WTC11 (cell line): ENCODE measurements around the gene VIPR2. TPM values are rescaled to one million over a fixed set of nuclear protein-coding genes. Genes with fewer than 3 reads are reported as not detected.

Experiments used
- ATAC-seq: fragments of 200-7000 bp; cut with Tn5 transposase; 2 replicates; pipeline ENCODE4 v1.10.0; 2021; ENCODE audit warnings: mild to moderate bottlenecking, moderate library complexity
- CTCF ChIA-PET: fragments of 300-600 bp; sonication (Branson Sonifier 250); formaldehyde crosslinking; loops from one replicate; lab custom pipeline; 2021; ENCODE audit warnings: antibody characterized with exemption; lab: Charles Lee
- POLR2A ChIA-PET: fragments of 350-600 bp; sonication (Branson Sonifier 250); formaldehyde crosslinking; loops from one replicate; lab custom pipeline; 2021; ENCODE audit warnings: antibody characterized with exemption; lab: Charles Lee
- DNase-seq: peaks from one replicate; pipeline ENCODE4 v3.0.0; 2021; ENCODE audit warnings: low spot score
- H3K27ac Mint-ChIP-seq: 2 replicates; pipeline ENCODE4 v1.8.0; 2021; ENCODE audit warnings: mixed read lengths
- H3K27me3 Mint-ChIP-seq: 2 replicates; pipeline ENCODE4 v1.8.0; 2021; ENCODE audit warnings: low read depth, mild to moderate bottlenecking, moderate library complexity, mixed read lengths
- H3K36me3 Mint-ChIP-seq: 2 replicates; pipeline ENCODE4 v1.8.0; 2021; ENCODE audit warnings: mixed read lengths
- H3K4me1 Mint-ChIP-seq: 2 replicates; pipeline ENCODE4 v1.8.0; 2022; ENCODE audit warnings: mixed read lengths
- H3K4me3 Mint-ChIP-seq: 2 replicates; pipeline ENCODE4 v1.8.0; 2021; ENCODE audit warnings: mild to moderate bottlenecking, moderate library complexity, mixed read lengths
- H3K9me3 Mint-ChIP-seq: 2 replicates; pipeline ENCODE4 v1.8.0; 2021; ENCODE audit warnings: mixed read lengths
- AR ChIP-seq: fragments of 250-450 bp; sonication (Bioruptor Pico); IDR thresholded peaks from 2 replicates; pipeline ENCODE4 v1.9.0; 2021; ENCODE audit warnings: mild to moderate bottlenecking
- ATF1 ChIP-seq: sonication (generic); formaldehyde crosslinking; IDR thresholded peaks from 2 replicates; pipeline ENCODE4 v1.8.1; 2023; ENCODE audit warnings: mild to moderate bottlenecking, moderate library complexity, missing genetic modification reagents
- ATF3 ChIP-seq: sonication (generic); formaldehyde crosslinking; conservative IDR thresholded peaks from 2 replicates; pipeline ENCODE4 v1.8.1; 2022; ENCODE audit warnings: mild to moderate bottlenecking, missing genetic modification reagents
- E2F1 ChIP-seq: sonication (generic); formaldehyde crosslinking; IDR thresholded peaks from 2 replicates; pipeline ENCODE4 v1.8.0; 2022; ENCODE audit warnings: mild to moderate bottlenecking, missing genetic modification reagents
- ELF4 ChIP-seq: sonication (generic); formaldehyde crosslinking; IDR thresholded peaks from 2 replicates; pipeline ENCODE4 v1.8.1; 2022; ENCODE audit warnings: low read depth, mild to moderate bottlenecking, moderate library complexity, missing genetic modification reagents
- EMX1 ChIP-seq: fragments of 250-450 bp; sonication (Bioruptor Pico); IDR thresholded peaks from 2 replicates; pipeline ENCODE4 v1.8.0; 2021; ENCODE audit warnings: mild to moderate bottlenecking
- ESRRA ChIP-seq: sonication (generic); formaldehyde crosslinking; IDR thresholded peaks from 2 replicates; pipeline ENCODE4 v1.8.1; 2022; ENCODE audit warnings: mild to moderate bottlenecking, missing genetic modification reagents, borderline replicate concordance
- FOXP1 ChIP-seq: sonication (generic); formaldehyde crosslinking; IDR thresholded peaks from 2 replicates; pipeline ENCODE4 v1.8.0; 2022; ENCODE audit warnings: missing genetic modification reagents, mild to moderate bottlenecking, moderate library complexity, borderline replicate concordance
- GABPB1 ChIP-seq: sonication (generic); formaldehyde crosslinking; IDR thresholded peaks from 2 replicates; pipeline ENCODE4 v1.8.1; 2023; ENCODE audit warnings: mild to moderate bottlenecking, missing genetic modification reagents
- GRHL2 ChIP-seq: fragments of 250-450 bp; sonication (Bioruptor Pico); IDR thresholded peaks from 2 replicates; pipeline ENCODE4 v1.8.0; 2022; ENCODE audit warnings: mild to moderate bottlenecking, moderate library complexity; ENCODE audit not compliant: insufficient replicate concordance, severe bottlenecking
- GTF2I ChIP-seq: fragments of 250-450 bp; sonication (Bioruptor Pico); conservative IDR thresholded peaks from 2 replicates; pipeline ENCODE4 v1.4.0; 2021; ENCODE audit warnings: mild to moderate bottlenecking
- HMGA2 ChIP-seq: fragments of 250-450 bp; sonication (Bioruptor Pico); IDR thresholded peaks from 2 replicates; pipeline ENCODE4 v1.4.0; 2021; ENCODE audit warnings: mild to moderate bottlenecking, moderate library complexity
- HMGXB4 ChIP-seq: sonication (generic); formaldehyde crosslinking; IDR thresholded peaks from 2 replicates; pipeline ENCODE4 v1.8.1; 2023; ENCODE audit warnings: mild to moderate bottlenecking, moderate library complexity, missing genetic modification reagents
- IRF2 ChIP-seq: sonication (generic); formaldehyde crosslinking; IDR thresholded peaks from 2 replicates; pipeline ENCODE4 v1.8.0; 2022; ENCODE audit warnings: low read depth, missing genetic modification reagents, borderline replicate concordance
- JAZF1 ChIP-seq: fragments of 250-450 bp; sonication (Bioruptor Pico); IDR thresholded peaks from 2 replicates; pipeline ENCODE4 v1.9.0; 2021; ENCODE audit warnings: moderate library complexity, mild to moderate bottlenecking, inconsistent platforms
- MXD4 ChIP-seq: fragments of 250-450 bp; sonication (Bioruptor Pico); IDR thresholded peaks from 2 replicates; pipeline ENCODE4 v1.8.0; 2021; ENCODE audit warnings: mild to moderate bottlenecking, moderate library complexity, borderline replicate concordance
- MYBL2 ChIP-seq: sonication (generic); formaldehyde crosslinking; IDR thresholded peaks from 2 replicates; pipeline ENCODE4 v1.8.1; 2023; ENCODE audit warnings: mild to moderate bottlenecking, moderate library complexity, missing genetic modification reagents
- RORB ChIP-seq: fragments of 250-450 bp; sonication (Bioruptor Pico); IDR thresholded peaks from 2 replicates; pipeline ENCODE4 v1.9.0; 2021; ENCODE audit warnings: mild to moderate bottlenecking
- SP1 ChIP-seq: sonication (generic); formaldehyde crosslinking; conservative IDR thresholded peaks from 2 replicates; pipeline ENCODE4 v1.8.1; 2022; ENCODE audit warnings: missing genetic modification reagents
- STAT6 ChIP-seq: sonication (generic); formaldehyde crosslinking; conservative IDR thresholded peaks from 2 replicates; pipeline ENCODE4 v1.8.1; 2023; ENCODE audit warnings: mild to moderate bottlenecking, low read depth, missing genetic modification reagents, moderate library complexity
- USF2 ChIP-seq: sonication (generic); formaldehyde crosslinking; IDR thresholded peaks from 2 replicates; pipeline ENCODE4 v1.8.1; 2023; ENCODE audit warnings: mild to moderate bottlenecking, missing genetic modification reagents, moderate library complexity
- ZNF138 ChIP-seq: sonication (generic); formaldehyde crosslinking; conservative IDR thresholded peaks from 2 replicates; pipeline ENCODE4 v1.8.1; 2022; ENCODE audit warnings: mild to moderate bottlenecking, moderate library complexity, missing genetic modification reagents
- ZNF317 ChIP-seq: sonication (generic); formaldehyde crosslinking; IDR thresholded peaks from 2 replicates; pipeline ENCODE4 v1.8.1; 2023; ENCODE audit warnings: low read depth, mild to moderate bottlenecking, moderate library complexity, missing genetic modification reagents, borderline replicate concordance
- ZNF671 ChIP-seq: fragments of 250-450 bp; sonication (Bioruptor Pico); IDR thresholded peaks from 2 replicates; pipeline ENCODE4 v1.8.0; 2021; ENCODE audit warnings: mild to moderate bottlenecking
- total RNA-seq: library from RNA; stranded (reverse); gene quantifications from 3 replicates; pipeline ENCODE4 v1.2.3, GENCODE V29; 2021

Gene VIPR2
- total RNA-seq, 1 experiment from 2014 or later, result 7.5 TPM

- TF ChIP-seq AR (CRISPR knock-in tag), result no peak
- TF ChIP-seq ELF4 (CRISPR knock-in tag), result no peak
- peak; percentile 77; the same call in 1 of the 2 replicates for TF ChIP-seq ESRRA
- no peak for TF ChIP-seq MXD4
- TF ChIP-seq ATF1 (CRISPR knock-in tag), result no peak
- TF ChIP-seq ZNF138 (CRISPR knock-in tag), result no peak
- no peak; the same call in 1 of the 2 replicates for TF ChIP-seq MYBL2 (CRISPR knock-in tag)
- TF ChIP-seq HMGA2 (CRISPR knock-in tag), result no peak
- no peak for TF ChIP-seq ATF3 (CRISPR knock-in tag)
- TF ChIP-seq ZNF317 (CRISPR knock-in tag), result no peak
- peak; percentile 75 for TF ChIP-seq HMGXB4 (CRISPR knock-in tag)
- 0 out of 2 replicates have a peak, but pooled peaks have one; percentile 15 for TF ChIP-seq SP1 (CRISPR knock-in tag)
- peak; percentile 50; the same call in 1 of the 2 replicates for TF ChIP-seq E2F1 (CRISPR knock-in tag)
- TF ChIP-seq JAZF1 (CRISPR knock-in tag), result no peak
- TF ChIP-seq GTF2I, result no peak
- TF ChIP-seq RORB (CRISPR knock-in tag), result no peak
Observed at GRCh38 chr7:159030490-159031134, 114.1 kb downstream of the VIPR2 start (continued).

GRCh38 chr7:159028508-159029401 is 115.9 kb downstream of the VIPR2 start:
- CTCF ChIA-PET, result interaction anchor here (1.0 to 1.7 kb wide), 2 partner anchors 52 to 53 kb away, joined by 3 to 4 read pairs; no protein-coding TSS in a partner anchor
- H3K27ac Mint-ChIP-seq, result no peak overlapping the region
- ATAC-seq (no peak), DNase-seq (no peak)
- POLR2A ChIA-PET, result no interaction called here
- no peaks in the 10 kb centered on the region for H3K36me3 Mint-ChIP-seq
- no peak overlapping the region for H3K4me3 Mint-ChIP-seq
- H3K4me1 Mint-ChIP-seq, result peaks cover 26% of the 10 kb centered on the region
- no peaks in the 10 kb centered on the region for H3K9me3 Mint-ChIP-seq
- H3K27me3 Mint-ChIP-seq, result peaks cover 5% of the 10 kb centered on the region; the same call in 1 of the 2 replicates
- no peak for TF ChIP-seq ZNF671 (CRISPR knock-in tag)
- TF ChIP-seq FOXP1, result no peak
- no peak for TF ChIP-seq ESRRA
- no peak for TF ChIP-seq EMX1
- TF ChIP-seq GABPB1 (CRISPR knock-in tag), result no peak
- no peak for TF ChIP-seq USF2
- no peak for TF ChIP-seq GRHL2 (CRISPR knock-in tag)
- TF ChIP-seq IRF2 (CRISPR knock-in tag), result no peak
- TF ChIP-seq STAT6, result no peak
